Measurements from ENCODE around the gene DTX3.

DNA sequence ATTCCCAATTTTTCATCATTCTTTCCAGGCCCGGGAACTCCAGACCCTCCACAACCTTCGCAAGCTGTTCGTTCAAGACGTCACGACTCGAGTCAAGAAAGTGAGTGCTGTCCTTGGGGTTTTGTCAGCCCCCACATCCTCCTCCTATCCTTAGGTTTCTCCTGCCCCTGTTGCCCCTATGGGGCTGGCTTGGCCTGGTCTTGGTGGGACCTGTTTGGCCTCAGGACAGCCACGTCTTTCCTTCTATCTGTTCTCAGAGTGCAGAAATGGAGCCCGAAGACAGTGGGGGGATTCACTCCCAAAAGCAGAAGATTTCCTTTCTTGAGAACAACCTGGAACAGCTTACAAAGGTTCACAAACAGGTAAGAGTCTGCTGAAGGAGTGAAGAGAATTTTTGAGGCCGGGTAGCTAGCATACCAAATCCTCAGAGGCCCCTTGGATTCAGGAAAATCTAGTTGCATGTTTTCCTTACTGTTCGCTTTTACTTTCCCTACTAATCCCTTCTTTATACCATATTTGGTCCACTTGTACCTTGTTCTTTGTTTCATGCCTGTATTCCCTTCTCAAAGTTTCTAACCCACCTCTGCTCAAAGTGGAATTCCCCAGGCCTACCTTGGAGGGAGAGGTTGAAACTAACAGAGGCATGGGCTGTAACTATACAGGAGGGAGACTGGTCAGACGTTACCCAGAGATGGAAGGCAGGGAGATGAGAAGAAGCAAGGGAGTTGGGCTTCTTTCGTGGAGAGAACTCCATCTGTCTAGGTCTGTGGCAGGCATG, 26.5 kb upstream of the DTX3 start:
- TF ChIP-seq POLR2AphosphoS5 (IDR thresholded peaks at IDR 0.05) (no peak), POLR2A (IDR thresholded peaks at IDR 0.05) (no peak)
- TF ChIP-seq, protein P1, sequence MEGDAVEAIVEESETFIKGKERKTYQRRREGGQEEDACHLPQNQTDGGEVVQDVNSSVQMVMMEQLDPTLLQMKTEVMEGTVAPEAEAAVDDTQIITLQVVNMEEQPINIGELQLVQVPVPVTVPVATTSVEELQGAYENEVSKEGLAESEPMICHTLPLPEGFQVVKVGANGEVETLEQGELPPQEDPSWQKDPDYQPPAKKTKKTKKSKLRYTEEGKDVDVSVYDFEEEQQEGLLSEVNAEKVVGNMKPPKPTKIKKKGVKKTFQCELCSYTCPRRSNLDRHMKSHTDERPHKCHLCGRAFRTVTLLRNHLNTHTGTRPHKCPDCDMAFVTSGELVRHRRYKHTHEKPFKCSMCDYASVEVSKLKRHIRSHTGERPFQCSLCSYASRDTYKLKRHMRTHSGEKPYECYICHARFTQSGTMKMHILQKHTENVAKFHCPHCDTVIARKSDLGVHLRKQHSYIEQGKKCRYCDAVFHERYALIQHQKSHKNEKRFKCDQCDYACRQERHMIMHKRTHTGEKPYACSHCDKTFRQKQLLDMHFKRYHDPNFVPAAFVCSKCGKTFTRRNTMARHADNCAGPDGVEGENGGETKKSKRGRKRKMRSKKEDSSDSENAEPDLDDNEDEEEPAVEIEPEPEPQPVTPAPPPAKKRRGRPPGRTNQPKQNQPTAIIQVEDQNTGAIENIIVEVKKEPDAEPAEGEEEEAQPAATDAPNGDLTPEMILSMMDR (IDR thresholded peaks at IDR 0.05 in 8 of 11, conservative IDR thresholded peaks at IDR 0.05 in 3 of 11), result no peak
